ENCODE data around the gene HLA-F. TPM values are rescaled to one million over a fixed set of nuclear protein-coding genes. Genes with fewer than 3 reads are reported as not detected.

Gene HLA-F
- total and polyA plus RNA-seq, 12 donors = 24.0 to 191 (median 31.9) TPM

GRCh38 chr6:29764422-29765196, 41.4 kb downstream of the HLA-F start:
- ATAC-seq = no peak
- DNase-seq = no peak
- WGBS, 2 donors = 91 to 93% methylated on average over 2 of the region's 2 CpGs

GRCh38 chr6:29769336-29769735, 46.1 kb downstream of the HLA-F start:
- Histone ChIP-seq H3K27me3 (peaks cover 0 to 9% (median 0%) of the 10 kb centered on the region in 7 donors), H3K36me3 (no peaks in the 10 kb centered on the region), H3K4me3 (no peak overlapping the region), H3K4me1 (peaks cover 0 to 4% (median 0%) of the 10 kb centered on the region in 9 donors), H3K9me3 (no peaks in the 10 kb centered on the region), H3K27ac (no peak overlapping the region)
- 66 to 67% methylated on average over 3 of the region's 3 CpGs for WGBS, 2 donors
- DNase-seq = no peak
- TF ChIP-seq CTCF (IDR thresholded peaks at IDR 0.05) = no peak
- intact Hi-C loops (cut with DNase I) = no loop called here
- ATAC-seq = no peak

More at GRCh38 chr6:29764422-29765196, 41.4 kb downstream of the HLA-F start:
- Histone ChIP-seq H3K27me3 (no peaks in the 10 kb centered on the region), H3K27ac (no peak overlapping the region), H3K4me3 (no peak overlapping the region), H3K36me3 (no peaks in the 10 kb centered on the region), H3K4me1 (peaks cover 0 to 16% (median 0%) of the 10 kb centered on the region in 9 donors), H3K9me3 (no peaks in the 10 kb centered on the region)
- no peak for TF ChIP-seq CTCF (IDR thresholded peaks at IDR 0.05)
- intact Hi-C loops (cut with DNase I) = no loop called here

- Histone ChIP-seq H3K27me3 (peaks cover 0 to 11% (median 5%) of the 10 kb centered on the region in 7 donors), H3K4me1 (no peaks in the 10 kb centered on the region), H3K36me3 (no peaks in the 10 kb centered on the region), H3K27ac (no peak overlapping the region), H3K4me3 (no peak overlapping the region), H3K9me3 (no peaks in the 10 kb centered on the region)
- intact Hi-C loops (cut with DNase I) = no loop called here
- no peak for ATAC-seq
- 79 to 89% methylated on average over 2 of the region's 2 CpGs for WGBS, 2 donors
- DNase-seq = no peak
- TF ChIP-seq CTCF (IDR thresholded peaks at IDR 0.05) = no peak
These were observed 47.1 kb downstream of the HLA-F start for GRCh38 chr6:29770306-29770705.

GRCh38 chr6:29776684-29777083, 53.5 kb downstream of the HLA-F start:
- no peak overlapping the region for H3K4me3 ChIP-seq
- no peak for TF ChIP-seq CTCF (IDR thresholded peaks at IDR 0.05)
- ATAC-seq (no peak), DNase-seq (no peak)
- peaks cover 0 to 18% (median 7%) of the 10 kb centered on the region in 7 donors for H3K27me3 ChIP-seq
- intact Hi-C loops (cut with DNase I) = no loop called here
- no peak overlapping the region for H3K27ac ChIP-seq
- H3K36me3 ChIP-seq = no peaks in the 10 kb centered on the region
- no peaks in the 10 kb centered on the region for H3K4me1 ChIP-seq
- WGBS, 2 donors = 58 to 68% methylated on average over 2 of the region's 2 CpGs
- no peaks in the 10 kb centered on the region for H3K9me3 ChIP-seq

Other genes with a start within 250 kb of the HLA-F start
- not detected for gene MAS1L, start 235.5 kb upstream of the HLA-F start, total RNA-seq
- gene MAS1L, start 235.5 kb upstream of the HLA-F start, polyA plus RNA-seq = not detected
- gene UBD, start 163.7 kb upstream of the HLA-F start, total RNA-seq = 10 to 100 TPM in 1 of 10 donors, under 1 TPM in 3, not detected in 6; 0.23 to 53.8 (median 0.48) TPM
- gene UBD, start 163.7 kb upstream of the HLA-F start, polyA plus RNA-seq = under 1 TPM in 1 of 2 donors, not detected in 1; 0.33 TPM
- not detected for gene OR2H2, start 138.3 kb upstream of the HLA-F start, total RNA-seq
- not detected for gene OR2H2, start 138.3 kb upstream of the HLA-F start, polyA plus RNA-seq
- gene GABBR1, start 90.3 kb upstream of the HLA-F start, total RNA-seq = 10 to 100 TPM; 10.2 to 31.0 (median 18.2) TPM
- 10 to 100 TPM; 10.4 to 41.3 TPM for gene GABBR1, start 90.3 kb upstream of the HLA-F start, polyA plus RNA-seq
- gene MOG, start 66.3 kb upstream of the HLA-F start, total RNA-seq = 10 to 100 TPM in 2 of 10 donors, 1 to 10 TPM in 8; 1.6 to 13.6 (median 3.2) TPM
- gene MOG, start 66.3 kb upstream of the HLA-F start, polyA plus RNA-seq = 1 to 10 TPM in 1 of 2 donors, under 1 TPM in 1; 0.19 to 3.1 TPM
- gene ZFP57, start 42.3 kb upstream of the HLA-F start, total RNA-seq = 10 to 100 TPM in 1 of 10 donors, 1 to 10 TPM in 2, under 1 TPM in 1, not detected in 6; 0.53 to 14.7 (median 6.0) TPM
- under 1 TPM in 1 of 2 donors, not detected in 1; 0.06 TPM for gene ZFP57, start 42.3 kb upstream of the HLA-F start, polyA plus RNA-seq
- gene HLA-G, start 104.4 kb downstream of the HLA-F start, total RNA-seq = under 1 TPM in 3 of 10 donors, not detected in 7; 0.45 to 0.77 (median 0.65) TPM
- gene HLA-G, start 104.4 kb downstream of the HLA-F start, polyA plus RNA-seq = under 1 TPM in 1 of 2 donors, not detected in 1; 0.13 TPM
- gene HLA-A, start 219.1 kb downstream of the HLA-F start, total RNA-seq = 1,000 to 10,000 TPM in 1 of 10 donors, 100 to 1,000 TPM in 9; 218 to 1,594 (median 276) TPM
- 1,000 to 10,000 TPM in 1 of 2 donors, 100 to 1,000 TPM in 1; 450 to 1,261 TPM for gene HLA-A, start 219.1 kb downstream of the HLA-F start, polyA plus RNA-seq